NK-92 (cell line): Measurements from ENCODE around the gene PRKAB1.

Experiments
- DNase-seq: peaks from one replicate; lab custom pipeline; 2025; ENCODE audit not compliant: unreplicated experiment; lab: John Stamatoyannopoulos, UW

The PRKAB1 gene

GRCh38 chr12:119661882-119662281, 6.1 kb upstream of the PRKAB1 start:
- DNase-seq, result no peak

GRCh38 chr12:119664642-119665041, 3.3 kb upstream of the PRKAB1 start:
- no peak for DNase-seq

DNA sequence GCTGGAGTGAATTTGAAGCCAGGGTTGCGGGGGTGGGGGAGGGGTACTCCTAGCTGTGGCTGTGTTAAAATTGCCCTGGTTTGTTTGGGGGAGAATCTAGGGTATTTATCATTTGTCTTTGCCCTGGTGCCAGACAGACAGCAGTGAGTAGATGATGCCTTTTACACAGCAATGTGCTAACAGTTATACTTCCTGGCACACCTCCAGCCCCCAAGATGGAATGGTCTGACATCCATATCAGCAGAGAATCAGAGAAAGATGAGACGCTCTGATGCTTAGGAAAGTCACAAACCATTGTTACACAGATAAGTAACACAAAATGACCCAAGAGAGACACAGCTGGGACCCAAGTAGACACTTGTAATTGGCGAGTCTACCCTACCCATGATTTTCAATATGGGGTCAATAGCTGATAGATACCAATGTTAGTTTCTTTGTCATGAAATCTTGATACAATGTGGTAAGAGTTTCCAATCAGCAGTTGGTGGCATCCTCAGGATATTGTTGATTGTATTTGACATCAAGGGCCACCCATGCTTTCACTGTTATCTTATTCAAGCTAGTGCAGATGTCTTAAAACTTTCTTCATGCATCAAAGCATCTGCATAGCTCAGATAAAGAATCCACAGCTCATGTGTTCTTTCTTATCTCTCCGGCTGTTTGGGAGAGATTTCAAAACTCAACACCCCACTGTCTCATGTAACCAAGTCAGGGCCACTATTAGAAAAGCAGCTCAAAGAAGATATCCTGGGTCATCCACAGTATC, 2.6 kb upstream of the PRKAB1 start:
- no peak for DNase-seq

- DNase-seq, result no peak
Measured at GRCh38 chr12:119666226-119666795, 1.6 kb upstream of the PRKAB1 start.

- no peak for DNase-seq
Measured at GRCh38 chr12:119666900-119667576, 895 bp upstream of the PRKAB1 start.

GRCh38 chr12:119668324-119668841, 450 bp downstream of the PRKAB1 start:
- DNase-seq, result no peak

- no peak for DNase-seq
Measured at GRCh38 chr12:119669744-119670472, 2.0 kb downstream of the PRKAB1 start.

GRCh38 chr12:119671070-119671469, 3.1 kb downstream of the PRKAB1 start:
- DNase-seq, result no peak

- DNase-seq, result no peak
Measured at GRCh38 chr12:119672194-119672593, 4.3 kb downstream of the PRKAB1 start.

- DNase-seq, result no peak
Measured at GRCh38 chr12:119673634-119674033, 5.7 kb downstream of the PRKAB1 start.

- no peak for DNase-seq
Measured at GRCh38 chr12:119674560-119674959, 6.6 kb downstream of the PRKAB1 start.

GRCh38 chr12:119676022-119676421, 8.1 kb downstream of the PRKAB1 start:
- no peak for DNase-seq

- no peak for DNase-seq
Measured at GRCh38 chr12:119676573-119676972, 8.6 kb downstream of the PRKAB1 start.

DNA sequence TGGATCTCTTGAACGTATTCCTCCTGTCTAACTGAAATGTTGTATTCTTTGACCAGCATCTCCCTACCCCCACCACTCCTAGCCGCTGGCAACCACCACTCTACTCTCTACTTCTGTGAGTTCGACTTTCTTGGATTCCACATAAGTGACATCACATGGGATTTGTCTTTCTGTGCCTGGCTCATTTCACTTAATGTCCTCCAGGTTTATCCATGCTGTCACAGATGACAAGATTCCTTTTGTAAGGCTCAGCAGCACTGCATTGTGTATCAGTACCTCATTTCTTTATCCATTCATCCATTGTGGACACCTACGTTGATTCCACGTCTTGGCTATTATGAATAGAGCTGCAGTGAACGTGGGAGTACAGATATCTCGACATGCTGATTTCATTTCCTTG, 10.5 kb downstream of the PRKAB1 start:
- DNase-seq, result no peak

DNA sequence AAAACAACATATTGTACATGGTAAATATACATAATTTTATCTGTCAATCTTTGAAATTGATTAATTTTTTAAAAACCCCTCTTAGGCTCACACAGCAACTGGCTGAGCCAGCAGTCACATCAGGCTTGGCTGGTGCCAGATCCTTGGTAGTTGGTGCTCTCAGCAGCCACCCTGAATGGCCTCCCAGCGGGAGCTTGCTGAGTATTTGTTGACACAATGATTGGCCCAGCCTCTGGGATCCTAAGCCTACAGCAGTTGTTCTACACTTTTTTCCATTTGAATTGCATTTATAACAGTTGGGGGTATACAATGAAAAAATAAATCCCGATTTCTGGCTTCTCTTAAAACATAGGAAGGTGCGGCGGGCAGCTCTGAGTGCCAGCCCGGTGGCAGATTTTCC, 11.1 kb downstream of the PRKAB1 start:
- no peak for DNase-seq

DNA sequence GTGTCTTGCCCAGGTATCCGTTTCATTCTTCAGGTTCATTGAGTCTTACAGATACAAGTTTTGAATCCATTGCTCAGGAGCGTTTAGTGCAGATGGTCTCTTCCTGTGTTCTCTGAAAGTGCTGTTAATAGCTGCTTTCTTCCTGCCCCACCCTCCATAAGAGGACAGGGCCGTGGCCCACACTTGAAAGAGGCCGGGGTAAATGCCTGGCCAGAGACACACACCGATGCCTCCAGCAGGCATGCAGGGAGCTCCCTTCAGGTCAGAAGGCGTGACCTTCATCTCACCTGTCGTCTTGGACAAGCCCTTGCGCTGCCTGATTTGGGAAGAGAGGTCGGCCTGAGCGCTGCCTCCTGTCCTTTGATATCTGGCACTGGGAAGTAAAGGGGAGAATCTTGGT, 11.6 kb downstream of the PRKAB1 start:
- no peak for DNase-seq

GRCh38 chr12:119681111-119681510, 13.2 kb downstream of the PRKAB1 start:
- DNase-seq, result no peak

DNA sequence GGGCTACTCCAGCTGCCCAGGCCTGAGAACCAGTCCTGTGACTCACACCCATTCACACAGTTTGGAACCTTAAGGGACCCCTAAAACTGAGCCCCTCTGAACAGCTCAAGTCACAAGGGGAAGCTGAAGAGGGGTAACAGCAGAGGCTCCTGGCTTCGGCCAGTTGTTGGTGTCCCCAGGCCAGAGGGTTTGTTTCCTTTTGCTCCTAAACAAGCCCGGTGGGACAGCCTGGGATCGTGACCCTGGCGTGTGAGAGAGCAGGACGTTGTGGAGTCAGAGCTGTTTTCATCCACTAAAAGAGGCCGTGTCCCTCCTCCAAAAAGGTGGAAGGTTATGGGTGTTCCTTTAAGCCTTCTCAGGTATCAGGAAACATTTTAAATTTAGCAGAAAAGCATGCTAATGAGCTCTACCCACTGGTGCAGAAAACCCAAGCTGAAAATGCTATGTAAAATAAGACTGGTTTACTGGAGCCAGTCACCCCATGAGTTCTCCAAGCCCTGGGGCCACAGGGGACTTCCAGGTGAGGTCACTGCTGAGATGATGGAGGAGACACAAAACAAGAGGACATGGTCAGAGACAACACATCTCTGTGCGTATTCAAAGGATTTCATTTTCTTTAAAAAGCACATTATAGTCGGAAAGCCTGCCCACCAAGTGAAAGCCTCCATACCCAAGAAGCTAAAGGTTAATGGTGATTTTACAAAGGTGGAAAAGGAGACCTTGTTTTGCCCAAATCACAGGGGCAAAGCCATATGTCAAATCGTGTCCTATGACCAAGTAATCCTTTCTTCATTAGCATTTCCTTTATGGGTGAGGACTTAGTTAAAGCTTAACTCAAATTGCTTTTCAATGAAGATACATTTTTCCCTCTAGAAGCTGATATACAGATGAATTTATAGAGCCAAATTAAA, 14.1 kb downstream of the PRKAB1 start:
- no peak for DNase-seq

GRCh38 chr12:119682639-119683252, 14.8 kb downstream of the PRKAB1 start:
- DNase-seq, result no peak

- DNase-seq, result no peak
Measured at GRCh38 chr12:119683413-119683812, 15.5 kb downstream of the PRKAB1 start.
